HCT116 (cell line): ENCODE results near the gene UFL1. TPM values are rescaled to one million over a fixed set of nuclear protein-coding genes. Genes with fewer than 3 reads are reported as not detected.

Experiments used
- ATAC-seq: fragments of 200-7000 bp; cut with Tn5 transposase; 2 replicates; pipeline ENCODE4 v1.9.1; 2020; ENCODE audit warnings: mild to moderate bottlenecking, moderate library complexity
- BruUV-seq: library from RNA; stranded (reverse); fragments of 400-500 nt; replicated peaks from 2 replicates; lab custom pipeline; 2021; lab: Mats Ljungman, UMichigan
- CTCF ChIA-PET: fragments of 300-600 bp; sonication (Branson Sonifier 250); formaldehyde crosslinking; loops from one replicate; lab custom pipeline; 2021; ENCODE audit warnings: antibody characterized with exemption; lab: Charles Lee
- POLR2A ChIA-PET: fragments of 300-600, 350-600 bp; sonication (Branson Sonifier 250); formaldehyde crosslinking; loops from one replicate; lab custom pipeline; 2021; ENCODE audit warnings: antibody characterized with exemption; lab: Charles Lee
- RAD21 ChIA-PET, 2 experiments: fragments of 300-600 bp; sonication (Branson Sonifier 250); formaldehyde crosslinking; loops; one replicate each; lab custom pipeline; 2023; ENCODE audit warnings: low total read pairs in 2 of 2; ENCODE audit not compliant: uncharacterized antibody in 2 of 2, unreplicated experiment in 2 of 2, low non-redundant PET in 1 of 2; lab: Charles Lee
- DNase-seq: peaks from one replicate; pipeline ENCODE4 v3.0.0-alpha.2; 2010; ENCODE audit warnings: low read depth, low spot score
- H2AFZ ChIP-seq: fragments of 200-600 bp; shearing (Covaris generic), sonication (generic); 2 replicates; pipeline ENCODE4 v1.6.1; 2017; ENCODE audit warnings: low read depth, mixed run types, mixed read lengths, antibody characterized with exemption, low read length; ENCODE audit not compliant: poor library complexity, severe bottlenecking
- H3K27ac ChIP-seq: 2 replicates; pipeline ENCODE4 v1.5.1; 2012; ENCODE audit warnings: low read depth, low read length
- H3K27me3 ChIP-seq: fragments of 200-600 bp; sonication (generic); 2 replicates; pipeline ENCODE4 v1.6.1; 2016; ENCODE audit warnings: mixed run types, low read length, mixed read lengths; ENCODE audit not compliant: insufficient read depth
- H3K36me3 ChIP-seq, 2 experiments: fragments of 200-500 bp in 1 of 2; fragments of 200-600 bp in 1 of 2; sonication (Bioruptor generic) in 1 of 2; sonication (generic) in 1 of 2; 2 replicates each; pipeline versions ENCODE4 v1.5.1 to v1.6.1; 2014 to 2016; ENCODE audit warnings: low read length in 2 of 2, inconsistent platforms in 1 of 2, mixed read lengths in 1 of 2, mixed run types in 1 of 2; ENCODE audit not compliant: insufficient read depth in 2 of 2, control insufficient read depth in 1 of 2
- H3K4me1 ChIP-seq, 2 experiments: fragments of 200-600 bp in 1 of 2; sonication (generic) in 1 of 2; 2 replicates each; pipeline versions ENCODE4 v1.5.1 to v1.6.1; 2012 to 2017; ENCODE audit warnings: low read length in 2 of 2, inconsistent platforms in 1 of 2, mild to moderate bottlenecking in 1 of 2, mixed read lengths in 1 of 2, mixed run types in 1 of 2, moderate library complexity in 1 of 2; ENCODE audit not compliant: insufficient read depth in 2 of 2, control insufficient read depth in 1 of 2
- H3K4me2 ChIP-seq: fragments of 200-600 bp; sonication (generic); 2 replicates; pipeline ENCODE4 v1.6.1; 2017; ENCODE audit warnings: mixed run types, low read length, mixed read lengths
- H3K4me3 ChIP-seq, 2 experiments: fragments of 200-600 bp in 1 of 2; sonication (generic) in 1 of 2; replicated peaks in 1 of 2; 2 replicates each; pipeline ENCODE4 v1.5.1; 2011 to 2016; ENCODE audit warnings: low read length in 2 of 2, control low read depth in 1 of 2, low read depth in 1 of 2, mild to moderate bottlenecking in 1 of 2, mixed read lengths in 1 of 2, mixed run types in 1 of 2
- H3K79me2 ChIP-seq: fragments of 200-600 bp; sonication (generic); 2 replicates; pipeline ENCODE4 v1.6.1; 2017; ENCODE audit warnings: mild to moderate bottlenecking, mixed run types, low read length, moderate library complexity, mixed read lengths; ENCODE audit not compliant: insufficient read depth
- H3K9ac ChIP-seq: fragments of 200-600 bp; sonication (generic); 2 replicates; pipeline ENCODE4 v1.6.1; 2016; ENCODE audit warnings: low read length, mixed read lengths
- H3K9me2 ChIP-seq: fragments of 200-600 bp; sonication (generic), shearing (Covaris generic); 2 replicates; pipeline ENCODE4 v1.6.1; 2017; ENCODE audit warnings: mixed run types, mild to moderate bottlenecking, moderate library complexity; ENCODE audit not compliant: insufficient read depth
- H3K9me3 ChIP-seq, 2 experiments: fragments of 200-500 bp in 1 of 2; fragments of 200-600 bp in 1 of 2; sonication (Bioruptor generic) in 1 of 2; sonication (generic) in 1 of 2; 2 replicates each; pipeline ENCODE4 v1.6.1; 2014 to 2017; ENCODE audit warnings: low read length in 2 of 2, mixed read lengths in 2 of 2, inconsistent platforms in 1 of 2, low read depth in 1 of 2, mild to moderate bottlenecking in 1 of 2, mixed run types in 1 of 2, moderate library complexity in 1 of 2; ENCODE audit not compliant: control insufficient read depth in 1 of 2, insufficient read depth in 1 of 2
- H4K20me1 ChIP-seq: fragments of 200-600 bp; sonication (generic), shearing (Covaris generic); 2 replicates; pipeline ENCODE4 v1.6.1; 2017; ENCODE audit warnings: mixed run types, mild to moderate bottlenecking, moderate library complexity; ENCODE audit not compliant: insufficient read depth
- ATF3 ChIP-seq: IDR thresholded peaks from 2 replicates; pipeline ENCODE4 v1.6.1; 2012
- CBX3 ChIP-seq: IDR thresholded peaks from 2 replicates; pipeline ENCODE4 v1.6.1; 2012; ENCODE audit warnings: low read depth
- CTCF ChIP-seq, 3 experiments: fragments of 200-600 bp in 1 of 3; sonication (generic) in 1 of 3; IDR thresholded peaks in 2 of 3; conservative IDR thresholded peaks in 1 of 3; 2 replicates each; pipeline ENCODE4 v1.5.1; 2012 to 2017; ENCODE audit warnings: low read depth in 2 of 3, low read length in 2 of 3, antibody characterized with exemption in 1 of 3, borderline replicate concordance in 1 of 3, control low read depth in 1 of 3, mild to moderate bottlenecking in 1 of 3, mixed read lengths in 1 of 3, mixed run types in 1 of 3, moderate library complexity in 1 of 3; ENCODE audit not compliant: insufficient read depth in 1 of 3
- EGR1 ChIP-seq: IDR thresholded peaks from 2 replicates; pipeline ENCODE4 v1.6.1; 2012; ENCODE audit warnings: low read depth
- ELF1 ChIP-seq: IDR thresholded peaks from 2 replicates; pipeline ENCODE4 v1.6.1; 2012; ENCODE audit warnings: low read depth, borderline replicate concordance
- EZH2 ChIP-seq: fragments of 200-600 bp; sonication (generic); IDR thresholded peaks from 2 replicates; pipeline ENCODE4 v1.6.1; 2017; ENCODE audit warnings: antibody characterized with exemption, mixed run types
- EZH2phosphoT487 ChIP-seq: fragments of 200-600 bp; IDR thresholded peaks from 2 replicates; pipeline ENCODE4 v1.6.1; 2018; ENCODE audit warnings: antibody characterized with exemption, borderline replicate concordance
- POLR2A ChIP-seq: IDR thresholded peaks from 2 replicates; pipeline ENCODE4 v1.7.0; 2011; ENCODE audit warnings: borderline replicate concordance; ENCODE audit not compliant: insufficient read depth, insufficient read length; ENCODE audit errors: extremely low read depth
- RAD21 ChIP-seq: IDR thresholded peaks from 2 replicates; pipeline ENCODE4 v1.6.1; 2012; ENCODE audit warnings: low read depth, mild to moderate bottlenecking
- SIN3A ChIP-seq: IDR thresholded peaks from 2 replicates; pipeline ENCODE4 v1.6.1; 2012; ENCODE audit warnings: low read depth
- SP1 ChIP-seq: IDR thresholded peaks from 2 replicates; pipeline ENCODE4 v1.6.1; 2012; ENCODE audit warnings: low read depth
- SRF ChIP-seq: IDR thresholded peaks from 2 replicates; pipeline ENCODE4 v1.6.1; 2012; ENCODE audit warnings: low read depth
- TCF7L2 ChIP-seq: IDR thresholded peaks from 2 replicates; pipeline ENCODE4 v1.7.0; 2011; ENCODE audit warnings: borderline replicate concordance, inconsistent platforms; ENCODE audit not compliant: insufficient read depth, insufficient read length; ENCODE audit errors: extremely low read depth
- YY1 ChIP-seq: IDR thresholded peaks from 2 replicates; pipeline ENCODE4 v1.6.1; 2011; ENCODE audit warnings: low read length, low read depth, moderate library complexity, mild to moderate bottlenecking; ENCODE audit not compliant: insufficient replicate concordance; ENCODE audit errors: extremely low read depth
- ZFX ChIP-seq: fragments of 450-650 bp; IDR thresholded peaks from 2 replicates; pipeline ENCODE4 v1.6.1; 2017
- ZNF274 ChIP-seq: fragments of 200-500 bp; sonication (Bioruptor generic); IDR thresholded peaks from 2 replicates; pipeline ENCODE4 v1.6.1; 2014; ENCODE audit warnings: mild to moderate bottlenecking, low read depth, low read length, inconsistent platforms
- intact Hi-C: fragments of 100-400 bp; cut with micrococcal nuclease; formaldehyde crosslinking; loops from 2 replicates; pipeline ENCODE4 v1.10.0; 2022
- total RNA-seq: library from RNA; stranded (reverse); gene quantifications from one replicate; pipeline ENCODE4 v1.2.1, GENCODE V29; 2021; ENCODE audit not compliant: unreplicated experiment
- TF ChIP-seq, protein P1 (sequence below): IDR thresholded peaks from 2 replicates; pipeline ENCODE4 v1.6.1; 2012; ENCODE audit warnings: low read depth
- TF ChIP-seq, protein P2 (sequence below): IDR thresholded peaks from 2 replicates; pipeline ENCODE4 v1.6.1; 2012
- TF ChIP-seq, protein P3 (sequence below): IDR thresholded peaks from 2 replicates; pipeline ENCODE4 v1.6.1; 2011; ENCODE audit warnings: mild to moderate bottlenecking, low read length, moderate library complexity; ENCODE audit not compliant: insufficient replicate concordance; ENCODE audit errors: extremely low read depth

The UFL1 gene
- total RNA-seq, 1 experiment from 2014 or later, result 19.6 TPM

GRCh38 chr6:96582436-96582835 is 60.8 kb downstream of the UFL1 start:
- intact Hi-C loops, result no loop called here
- ATAC-seq (no peak), DNase-seq (no peak)
- TF ChIP-seq SP1, result no peak
- TF ChIP-seq YY1, result no peak
- TF ChIP-seq, protein P1, sequence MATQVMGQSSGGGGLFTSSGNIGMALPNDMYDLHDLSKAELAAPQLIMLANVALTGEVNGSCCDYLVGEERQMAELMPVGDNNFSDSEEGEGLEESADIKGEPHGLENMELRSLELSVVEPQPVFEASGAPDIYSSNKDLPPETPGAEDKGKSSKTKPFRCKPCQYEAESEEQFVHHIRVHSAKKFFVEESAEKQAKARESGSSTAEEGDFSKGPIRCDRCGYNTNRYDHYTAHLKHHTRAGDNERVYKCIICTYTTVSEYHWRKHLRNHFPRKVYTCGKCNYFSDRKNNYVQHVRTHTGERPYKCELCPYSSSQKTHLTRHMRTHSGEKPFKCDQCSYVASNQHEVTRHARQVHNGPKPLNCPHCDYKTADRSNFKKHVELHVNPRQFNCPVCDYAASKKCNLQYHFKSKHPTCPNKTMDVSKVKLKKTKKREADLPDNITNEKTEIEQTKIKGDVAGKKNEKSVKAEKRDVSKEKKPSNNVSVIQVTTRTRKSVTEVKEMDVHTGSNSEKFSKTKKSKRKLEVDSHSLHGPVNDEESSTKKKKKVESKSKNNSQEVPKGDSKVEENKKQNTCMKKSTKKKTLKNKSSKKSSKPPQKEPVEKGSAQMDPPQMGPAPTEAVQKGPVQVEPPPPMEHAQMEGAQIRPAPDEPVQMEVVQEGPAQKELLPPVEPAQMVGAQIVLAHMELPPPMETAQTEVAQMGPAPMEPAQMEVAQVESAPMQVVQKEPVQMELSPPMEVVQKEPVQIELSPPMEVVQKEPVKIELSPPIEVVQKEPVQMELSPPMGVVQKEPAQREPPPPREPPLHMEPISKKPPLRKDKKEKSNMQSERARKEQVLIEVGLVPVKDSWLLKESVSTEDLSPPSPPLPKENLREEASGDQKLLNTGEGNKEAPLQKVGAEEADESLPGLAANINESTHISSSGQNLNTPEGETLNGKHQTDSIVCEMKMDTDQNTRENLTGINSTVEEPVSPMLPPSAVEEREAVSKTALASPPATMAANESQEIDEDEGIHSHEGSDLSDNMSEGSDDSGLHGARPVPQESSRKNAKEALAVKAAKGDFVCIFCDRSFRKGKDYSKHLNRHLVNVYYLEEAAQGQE, result no peak
- TF ChIP-seq POLR2A, result no peak
- no peak for TF ChIP-seq CTCF (IDR thresholded peaks at IDR 0.05 in 2 of 3, conservative IDR thresholded peaks at IDR 0.05 in 1 of 3; ENCODE audit: borderline replicate concordance in 1 of 3, insufficient read depth in 1 of 3, low read depth in 2 of 3, low read length in 2 of 3)
- TF ChIP-seq, protein P2, sequence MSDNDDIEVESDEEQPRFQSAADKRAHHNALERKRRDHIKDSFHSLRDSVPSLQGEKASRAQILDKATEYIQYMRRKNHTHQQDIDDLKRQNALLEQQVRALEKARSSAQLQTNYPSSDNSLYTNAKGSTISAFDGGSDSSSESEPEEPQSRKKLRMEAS, result no peak
- no peak for TF ChIP-seq ZNF274
- no peak for TF ChIP-seq EGR1
- TF ChIP-seq ATF3, result no peak
- no peak for TF ChIP-seq ELF1
- no peak for TF ChIP-seq ZFX
- TF ChIP-seq RAD21, result no peak
- no peak for TF ChIP-seq SIN3A
- no peak for TF ChIP-seq CBX3
- TF ChIP-seq, protein P3, sequence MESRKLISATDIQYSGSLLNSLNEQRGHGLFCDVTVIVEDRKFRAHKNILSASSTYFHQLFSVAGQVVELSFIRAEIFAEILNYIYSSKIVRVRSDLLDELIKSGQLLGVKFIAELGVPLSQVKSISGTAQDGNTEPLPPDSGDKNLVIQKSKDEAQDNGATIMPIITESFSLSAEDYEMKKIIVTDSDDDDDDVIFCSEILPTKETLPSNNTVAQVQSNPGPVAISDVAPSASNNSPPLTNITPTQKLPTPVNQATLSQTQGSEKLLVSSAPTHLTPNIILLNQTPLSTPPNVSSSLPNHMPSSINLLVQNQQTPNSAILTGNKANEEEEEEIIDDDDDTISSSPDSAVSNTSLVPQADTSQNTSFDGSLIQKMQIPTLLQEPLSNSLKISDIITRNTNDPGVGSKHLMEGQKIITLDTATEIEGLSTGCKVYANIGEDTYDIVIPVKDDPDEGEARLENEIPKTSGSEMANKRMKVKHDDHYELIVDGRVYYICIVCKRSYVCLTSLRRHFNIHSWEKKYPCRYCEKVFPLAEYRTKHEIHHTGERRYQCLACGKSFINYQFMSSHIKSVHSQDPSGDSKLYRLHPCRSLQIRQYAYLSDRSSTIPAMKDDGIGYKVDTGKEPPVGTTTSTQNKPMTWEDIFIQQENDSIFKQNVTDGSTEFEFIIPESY, result no peak
- TF ChIP-seq EZH2phosphoT487, result no peak
- no peak for TF ChIP-seq TCF7L2
- TF ChIP-seq SRF, result no peak
- no peak for TF ChIP-seq EZH2
- no peak overlapping the region for H3K4me3 ChIP-seq
- no peak overlapping the region for H3K4me2 ChIP-seq
- H3K36me3 ChIP-seq, result no peaks in the 10 kb centered on the region
- H3K4me1 ChIP-seq, result no peaks in the 10 kb centered on the region
- RAD21 ChIA-PET, result no interaction called here
- H4K20me1 ChIP-seq, result no peaks in the 10 kb centered on the region
- no peaks in the 10 kb centered on the region for H3K9me2 ChIP-seq
- H3K27me3 ChIP-seq, result no peaks in the 10 kb centered on the region
- no peak overlapping the region for H3K9ac ChIP-seq
- POLR2A ChIA-PET, result no interaction called here
- no peak overlapping the region for H3K27ac ChIP-seq
- H3K9me3 ChIP-seq, result no peaks in the 10 kb centered on the region
- no TSS peak for BruUV-seq
- H3K79me2 ChIP-seq, result no peaks in the 10 kb centered on the region
- CTCF ChIA-PET, result no interaction called here
- H2AFZ ChIP-seq, result no peak overlapping the region
